Measurements from ENCODE around the gene SYNPO2L.

- TF ChIP-seq SNAI2 (CRISPR knock-in tag; IDR thresholded peaks at IDR 0.05), result no peak
- no peak for TF ChIP-seq ARNTL (CRISPR knock-in tag; IDR thresholded peaks at IDR 0.05; ENCODE audit: borderline replicate concordance, low read depth)
- no peak for TF ChIP-seq ZNF565 (CRISPR knock-in tag; conservative IDR thresholded peaks at IDR 0.05; ENCODE audit: low read depth)
- no peak for TF ChIP-seq ZC3H10 (CRISPR knock-in tag; IDR thresholded peaks at IDR 0.05)
- no peak for TF ChIP-seq OSR1 (CRISPR knock-in tag; IDR thresholded peaks at IDR 0.05)
- TF ChIP-seq RARB (CRISPR knock-in tag; IDR thresholded peaks at IDR 0.05), result no peak
Observed at GRCh38 chr10:73644767-73645166, 11.1 kb downstream of the SYNPO2L start.

All from SK-N-SH treated with all-trans-retinoic acid at 6 μM for 48 hours (cell line).